DMS153 (cell line): ENCODE results near the gene SYT10.
"Not testable (repeated sequence)": the region's sequence is repeated elsewhere in the genome, so short reads cannot be mapped to it uniquely, and the experiment has no call there.

Experiments used
- DNase-seq: peaks from one replicate; lab custom pipeline; 2025; lab: John Stamatoyannopoulos, UW

SYT10 gene

GRCh38 chr12:33439587-33440011, at the start of gene SYT10:
TSS of gene SYT10 (minus strand) at chr12:33439819. CDS start at chr12:33439522, 297 bp downstream.
- peak; percentile 50 for DNase-seq

- DNase-seq = no peak
Observed at GRCh38 chr12:33488036-33488435, 48.4 kb upstream of the SYT10 start.

- DNase-seq = no peak
Observed at GRCh38 chr12:33486058-33486457, 46.4 kb upstream of the SYT10 start.

- no peak for DNase-seq
Observed at GRCh38 chr12:33484161-33484560, 44.5 kb upstream of the SYT10 start.

GRCh38 chr12:33480366-33480765, 40.7 kb upstream of the SYT10 start:
- DNase-seq = no peak

GRCh38 chr12:33476058-33476457, 36.4 kb upstream of the SYT10 start:
- DNase-seq = no peak

- no peak for DNase-seq
Observed at GRCh38 chr12:33472299-33472698, 32.7 kb upstream of the SYT10 start.

- DNase-seq = no peak
Observed at GRCh38 chr12:33455096-33455495, 15.5 kb upstream of the SYT10 start.

GRCh38 chr12:33450480-33450879, 10.9 kb upstream of the SYT10 start:
- no peak for DNase-seq

GRCh38 chr12:33440477-33440876, 858 bp upstream of the SYT10 start:
- DNase-seq = no peak

- DNase-seq = peak; percentile 16
Observed at GRCh38 chr12:33438851-33439586, 600 bp downstream of the SYT10 start.

GRCh38 chr12:33438025-33438772, 1.4 kb downstream of the SYT10 start:
- DNase-seq = no peak

- DNase-seq = no peak
Observed at GRCh38 chr12:33437598-33437997, 2.0 kb downstream of the SYT10 start.

GRCh38 chr12:33432992-33433391, 6.6 kb downstream of the SYT10 start:
- DNase-seq = no peak

- DNase-seq = no peak
Observed at GRCh38 chr12:33431648-33432047, 8.0 kb downstream of the SYT10 start.

GRCh38 chr12:33429468-33429867, 10.2 kb downstream of the SYT10 start:
- DNase-seq = no peak

GRCh38 chr12:33427071-33427470, 12.5 kb downstream of the SYT10 start:
- no peak for DNase-seq

- no peak for DNase-seq
Observed at GRCh38 chr12:33423706-33424105, 15.9 kb downstream of the SYT10 start.

- DNase-seq = not testable (repeated sequence)
Observed at GRCh38 chr12:33412410-33412809, 27.2 kb downstream of the SYT10 start.

- no peak for DNase-seq
Observed at GRCh38 chr12:33383503-33383902, 56.1 kb downstream of the SYT10 start.

GRCh38 chr12:33376153-33376552, 63.5 kb downstream of the SYT10 start:
- DNase-seq = no peak

- DNase-seq = no peak
Observed at GRCh38 chr12:33370318-33370717, 69.3 kb downstream of the SYT10 start.

- no peak for DNase-seq
Observed at GRCh38 chr12:33357181-33357580, 82.4 kb downstream of the SYT10 start.
